ENCODE data around the gene ZNF485.

The ZNF485 gene

GRCh38 chr10:43573250-43574000 is 32.8 kb upstream of the ZNF485 start:
- Histone ChIP-seq H3K27ac (ENCODE audit: low read length) (no peak overlapping the region), H3K4me1 (ENCODE audit: low read length) (no peaks in the 10 kb centered on the region)

GRCh38 chr10:43574001-43574892 is 32.0 kb upstream of the ZNF485 start, which contains the start of gene ZNF239:
Gene ZNF239, minus strand, starts transcription at chr10:43574616. Its CDS starts 16,537 bp downstream, at chr10:43558079.
- H3K4me3 ChIP-seq (ENCODE audit: low read length): no peak within 1 kb of the TSS
- H2AFZ ChIP-seq (ENCODE audit: low read depth, low read length): no peak within 1 kb of the TSS
- H3K36me3 ChIP-seq (replicated peaks; ENCODE audit: low read depth, low read length): no peaks in the 10 kb centered on the region
- H3K4me2 ChIP-seq (ENCODE audit: low read length): no peak within 1 kb of the TSS
- no peaks in the 10 kb centered on the region for H3K4me1 ChIP-seq (ENCODE audit: low read length)
- H3K27me3 ChIP-seq (ENCODE audit: low read depth, low read length): no peaks in the 10 kb centered on the region
- no peak within 1 kb of the TSS for H3K27ac ChIP-seq (ENCODE audit: low read length)
- no peaks in the 10 kb centered on the region for H4K20me1 ChIP-seq (ENCODE audit: insufficient read depth, low read length)
- H3K79me2 ChIP-seq (ENCODE audit: low read length): no peaks in the 10 kb centered on the region
- no peak within 1 kb of the TSS for H3K9ac ChIP-seq (ENCODE audit: low read length)
- TF ChIP-seq CTCF (IDR thresholded peaks at IDR 0.05; ENCODE audit: low read depth, low read length): no peak
- no peak for TF ChIP-seq EZH2phosphoT487 (IDR thresholded peaks at IDR 0.05; ENCODE audit: low read depth)
- H3K9me3 ChIP-seq (ENCODE audit: insufficient read depth, low read length): no peaks in the 10 kb centered on the region

More at GRCh38 chr10:43573250-43574000, 32.8 kb upstream of the ZNF485 start:
- Histone ChIP-seq H4K20me1 (ENCODE audit: insufficient read depth, low read length) (no peaks in the 10 kb centered on the region), H2AFZ (ENCODE audit: low read depth, low read length) (no peak overlapping the region), H3K79me2 (ENCODE audit: low read length) (no peaks in the 10 kb centered on the region), H3K4me2 (ENCODE audit: low read length) (no peak overlapping the region), H3K9ac (ENCODE audit: low read length) (no peak overlapping the region), H3K36me3 (replicated peaks; ENCODE audit: low read depth, low read length) (no peaks in the 10 kb centered on the region), H3K9me3 (ENCODE audit: insufficient read depth, low read length) (no peaks in the 10 kb centered on the region), H3K27me3 (ENCODE audit: low read depth, low read length) (no peaks in the 10 kb centered on the region), H3K4me3 (ENCODE audit: low read length) (no peak overlapping the region)
- TF ChIP-seq CTCF (IDR thresholded peaks at IDR 0.05; ENCODE audit: low read depth, low read length) (no peak), EZH2phosphoT487 (IDR thresholded peaks at IDR 0.05; ENCODE audit: low read depth) (no peak)

- no peaks in the 10 kb centered on the region for H3K79me2 ChIP-seq (ENCODE audit: low read length)
- H3K27me3 ChIP-seq (ENCODE audit: low read depth, low read length): no peaks in the 10 kb centered on the region
- H3K4me2 ChIP-seq (ENCODE audit: low read length): no peak overlapping the region
- TF ChIP-seq CTCF (IDR thresholded peaks at IDR 0.05; ENCODE audit: low read depth, low read length) (no peak), EZH2phosphoT487 (IDR thresholded peaks at IDR 0.05; ENCODE audit: low read depth) (no peak)
- H3K36me3 ChIP-seq (replicated peaks; ENCODE audit: low read depth, low read length): no peaks in the 10 kb centered on the region
- no peak overlapping the region for H3K4me3 ChIP-seq (ENCODE audit: low read length)
- H3K9me3 ChIP-seq (ENCODE audit: insufficient read depth, low read length): no peaks in the 10 kb centered on the region
- H3K9ac ChIP-seq (ENCODE audit: low read length): no peak overlapping the region
- no peak overlapping the region for H2AFZ ChIP-seq (ENCODE audit: low read depth, low read length)
- H4K20me1 ChIP-seq (ENCODE audit: insufficient read depth, low read length): no peaks in the 10 kb centered on the region
- H3K27ac ChIP-seq (ENCODE audit: low read length): no peak overlapping the region
- H3K4me1 ChIP-seq (ENCODE audit: low read length): no peaks in the 10 kb centered on the region
Observed at GRCh38 chr10:43574906-43575305, 31.3 kb upstream of the ZNF485 start.

GRCh38 chr10:43576062-43576461 is 30.2 kb upstream of the ZNF485 start:
- no peak overlapping the region for H3K9ac ChIP-seq (ENCODE audit: low read length)
- no peaks in the 10 kb centered on the region for H3K79me2 ChIP-seq (ENCODE audit: low read length)
- no peak overlapping the region for H3K4me3 ChIP-seq (ENCODE audit: low read length)
- H3K4me1 ChIP-seq (ENCODE audit: low read length): no peaks in the 10 kb centered on the region
- no peak overlapping the region for H2AFZ ChIP-seq (ENCODE audit: low read depth, low read length)
- H4K20me1 ChIP-seq (ENCODE audit: insufficient read depth, low read length): no peaks in the 10 kb centered on the region
- no peaks in the 10 kb centered on the region for H3K36me3 ChIP-seq (replicated peaks; ENCODE audit: low read depth, low read length)
- H3K27me3 ChIP-seq (ENCODE audit: low read depth, low read length): no peaks in the 10 kb centered on the region
- no peak for TF ChIP-seq EZH2phosphoT487 (IDR thresholded peaks at IDR 0.05; ENCODE audit: low read depth)
- TF ChIP-seq CTCF (IDR thresholded peaks at IDR 0.05; ENCODE audit: low read depth, low read length): no peak
- no peak overlapping the region for H3K27ac ChIP-seq (ENCODE audit: low read length)
- H3K4me2 ChIP-seq (ENCODE audit: low read length): no peak overlapping the region
- H3K9me3 ChIP-seq (ENCODE audit: insufficient read depth, low read length): no peaks in the 10 kb centered on the region

Measured in OCI-LY3 (cell line).